Measurements from ENCODE around the gene SUPT3H. TPM values are rescaled to one million over a fixed set of nuclear protein-coding genes. Genes with fewer than 3 reads are reported as not detected.

SUPT3H gene
- total RNA-seq, 1 experiment from 2014 or later = 3.6 TPM

DNA sequence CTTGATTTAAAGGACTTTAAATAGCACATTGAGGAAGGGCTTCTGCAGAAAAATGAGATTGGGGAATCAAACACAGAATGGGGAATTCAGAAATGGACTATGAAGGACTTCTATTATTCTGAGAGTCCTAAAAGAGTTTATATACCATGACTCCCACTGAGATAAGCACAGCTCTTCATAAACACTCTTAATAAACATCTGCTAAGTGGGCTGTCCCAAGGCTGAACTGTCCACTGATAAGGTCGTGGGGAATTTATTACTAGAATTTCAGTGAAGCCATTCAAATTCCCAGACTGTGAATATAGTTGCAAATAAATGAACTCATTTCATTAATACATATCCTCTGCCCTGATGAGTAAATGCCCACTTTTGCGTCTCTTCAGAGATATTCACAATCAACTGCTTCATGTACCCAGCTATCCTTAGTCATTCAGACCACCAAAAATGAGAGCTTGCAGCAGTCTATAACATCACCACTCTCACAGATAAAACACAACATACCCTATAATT lies 517.8 kb downstream of the SUPT3H start:
- intact Hi-C loops (cut with micrococcal nuclease) = loop anchor here (10.0 kb wide), 1 partner anchor 205 kb away; no protein-coding TSS in a partner anchor
- Histone ChIP-seq H3K4me1 (ENCODE audit: insufficient read depth, low read length) (no peaks in the 10 kb centered on the region), H3K27ac (ENCODE audit: low read length) (no peak overlapping the region), H3K4me3 (ENCODE audit: low read length) (no peak overlapping the region), H3F3A (ENCODE audit: low read length, unreplicated experiment) (no peaks in the 10 kb centered on the region), H3K9ac (ENCODE audit: low read length) (no peak overlapping the region), H3K9me3 (ENCODE audit: low read length) (peaks cover 2% of the 10 kb centered on the region; the same call in 1 of the 2 replicates), H3K9me2 (replicated peaks; ENCODE audit: low read length) (no peaks in the 10 kb centered on the region), H3K36me3 (ENCODE audit: low read depth, low read length) (no peaks in the 10 kb centered on the region), H2AFZ (ENCODE audit: low read length) (no peak overlapping the region), H4K20me1 (ENCODE audit: low read length) (no peaks in the 10 kb centered on the region), H3K79me2 (ENCODE audit: low read length) (no peaks in the 10 kb centered on the region), H3K27me3 (ENCODE audit: low read length) (no peaks in the 10 kb centered on the region), H3K4me2 (ENCODE audit: low read length) (no peak overlapping the region)
- TF ChIP-seq EZH2 (IDR thresholded peaks at IDR 0.05; ENCODE audit: low read length, unreplicated experiment) (no peak), EZH2phosphoT487 (IDR thresholded peaks at IDR 0.05; ENCODE audit: borderline replicate concordance, low read length) (no peak)
- TF ChIP-seq, protein P1, sequence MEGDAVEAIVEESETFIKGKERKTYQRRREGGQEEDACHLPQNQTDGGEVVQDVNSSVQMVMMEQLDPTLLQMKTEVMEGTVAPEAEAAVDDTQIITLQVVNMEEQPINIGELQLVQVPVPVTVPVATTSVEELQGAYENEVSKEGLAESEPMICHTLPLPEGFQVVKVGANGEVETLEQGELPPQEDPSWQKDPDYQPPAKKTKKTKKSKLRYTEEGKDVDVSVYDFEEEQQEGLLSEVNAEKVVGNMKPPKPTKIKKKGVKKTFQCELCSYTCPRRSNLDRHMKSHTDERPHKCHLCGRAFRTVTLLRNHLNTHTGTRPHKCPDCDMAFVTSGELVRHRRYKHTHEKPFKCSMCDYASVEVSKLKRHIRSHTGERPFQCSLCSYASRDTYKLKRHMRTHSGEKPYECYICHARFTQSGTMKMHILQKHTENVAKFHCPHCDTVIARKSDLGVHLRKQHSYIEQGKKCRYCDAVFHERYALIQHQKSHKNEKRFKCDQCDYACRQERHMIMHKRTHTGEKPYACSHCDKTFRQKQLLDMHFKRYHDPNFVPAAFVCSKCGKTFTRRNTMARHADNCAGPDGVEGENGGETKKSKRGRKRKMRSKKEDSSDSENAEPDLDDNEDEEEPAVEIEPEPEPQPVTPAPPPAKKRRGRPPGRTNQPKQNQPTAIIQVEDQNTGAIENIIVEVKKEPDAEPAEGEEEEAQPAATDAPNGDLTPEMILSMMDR (conservative IDR thresholded peaks at IDR 0.05; ENCODE audit: low read depth, low read length) = no peak
- POLR2A ChIA-PET (ENCODE audit: unreplicated experiment) = no interaction called here
- ATAC-seq = no peak
- no peak for DNase-seq
- CTCF ChIA-PET = no interaction called here
- no TSS peak for BruUV-seq (replicated peaks)

DNA sequence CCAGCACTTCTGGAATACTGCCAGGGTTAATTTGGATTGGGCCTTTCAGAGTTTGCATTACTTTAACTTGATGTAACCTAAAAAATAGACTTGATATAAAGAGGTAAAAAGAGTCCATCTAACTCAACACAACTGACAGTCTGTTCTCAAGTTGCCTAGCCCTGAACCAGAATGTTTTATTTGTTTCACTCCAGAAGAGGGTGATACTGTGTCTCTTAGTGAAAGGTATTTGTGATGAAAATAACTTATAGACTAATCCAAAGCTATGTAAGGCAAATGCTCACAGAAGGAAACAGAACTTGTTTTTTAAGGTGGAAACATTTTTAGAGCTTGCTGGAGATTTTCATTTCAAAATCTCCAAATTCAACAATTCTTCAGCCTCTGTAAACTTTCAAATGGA lies 518.7 kb downstream of the SUPT3H start:
- Histone ChIP-seq H3K9me2 (replicated peaks; ENCODE audit: low read length) (no peaks in the 10 kb centered on the region), H3K9me3 (ENCODE audit: low read length) (no peaks in the 10 kb centered on the region), H3K27me3 (ENCODE audit: low read length) (no peaks in the 10 kb centered on the region), H2AFZ (ENCODE audit: low read length) (no peak overlapping the region), H3K4me1 (ENCODE audit: insufficient read depth, low read length) (no peaks in the 10 kb centered on the region), H3K27ac (ENCODE audit: low read length) (no peak overlapping the region), H3K4me3 (ENCODE audit: low read length) (no peak overlapping the region), H3F3A (ENCODE audit: low read length, unreplicated experiment) (no peaks in the 10 kb centered on the region), H3K4me2 (ENCODE audit: low read length) (no peak overlapping the region), H3K79me2 (ENCODE audit: low read length) (no peaks in the 10 kb centered on the region), H4K20me1 (ENCODE audit: low read length) (no peaks in the 10 kb centered on the region), H3K9ac (ENCODE audit: low read length) (no peak overlapping the region), H3K36me3 (ENCODE audit: low read depth, low read length) (no peaks in the 10 kb centered on the region)
- POLR2A ChIA-PET (ENCODE audit: unreplicated experiment) = no interaction called here
- DNase-seq (no peak), ATAC-seq (no peak)
- TF ChIP-seq EZH2phosphoT487 (IDR thresholded peaks at IDR 0.05; ENCODE audit: borderline replicate concordance, low read length) = no peak
- TF ChIP-seq, protein P1 (conservative IDR thresholded peaks at IDR 0.05; ENCODE audit: low read depth, low read length) = no peak
- CTCF ChIA-PET = no interaction called here
- BruUV-seq (replicated peaks) = no TSS peak
- intact Hi-C loops (cut with micrococcal nuclease) = loop anchor here (10.0 kb wide), 1 partner anchor 204 kb away; no protein-coding TSS in a partner anchor

DNA sequence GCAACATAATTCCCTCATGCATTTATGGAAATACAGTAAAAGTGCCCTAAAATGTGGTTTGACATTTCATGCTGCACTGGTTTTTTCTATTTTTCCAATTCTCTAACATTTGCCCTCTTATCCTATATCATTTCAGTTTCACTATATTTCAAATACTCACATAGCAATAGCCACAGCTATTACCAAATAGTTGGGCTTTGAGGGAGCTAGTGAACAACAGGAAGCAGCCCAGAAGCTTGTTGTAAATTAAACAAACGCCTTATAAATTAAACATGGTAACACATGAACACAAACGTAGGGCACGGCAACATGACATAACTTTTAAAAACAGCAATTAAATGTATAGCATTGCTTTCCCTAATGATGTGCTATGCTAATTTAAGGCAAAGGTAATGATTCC lies 521.3 kb downstream of the SUPT3H start:
- POLR2A ChIA-PET (ENCODE audit: unreplicated experiment) = no interaction called here
- CTCF ChIA-PET = no interaction called here

More for the DNA sequence above, 521.3 kb downstream of the SUPT3H start:
- no peaks in the 10 kb centered on the region for H4K20me1 ChIP-seq (ENCODE audit: low read length)
- no TSS peak for BruUV-seq (replicated peaks)
- DNase-seq = no peak
- no peaks in the 10 kb centered on the region for H3K27me3 ChIP-seq (ENCODE audit: low read length)
- H3K9me3 ChIP-seq (ENCODE audit: low read length) = no peaks in the 10 kb centered on the region
- H3K4me3 ChIP-seq (ENCODE audit: low read length) = no peak overlapping the region
- no peak overlapping the region for H3K4me2 ChIP-seq (ENCODE audit: low read length)
- no peak overlapping the region for H3K27ac ChIP-seq (ENCODE audit: low read length)
- H3K9ac ChIP-seq (ENCODE audit: low read length) = no peak overlapping the region
- no peaks in the 10 kb centered on the region for H3K4me1 ChIP-seq (ENCODE audit: insufficient read depth, low read length)
- no peak for TF ChIP-seq EZH2 (IDR thresholded peaks at IDR 0.05; ENCODE audit: low read length, unreplicated experiment)
- TF ChIP-seq, protein P1 (conservative IDR thresholded peaks at IDR 0.05; ENCODE audit: low read depth, low read length) = no peak
- TF ChIP-seq EZH2phosphoT487 (IDR thresholded peaks at IDR 0.05; ENCODE audit: borderline replicate concordance, low read length) = no peak
- intact Hi-C loops (cut with micrococcal nuclease) = loop anchor here (10.0 kb wide), 1 partner anchor 202 kb away; no protein-coding TSS in a partner anchor
- no peak overlapping the region for H2AFZ ChIP-seq (ENCODE audit: low read length)
- ATAC-seq = no peak
- H3F3A ChIP-seq (ENCODE audit: low read length, unreplicated experiment) = no peaks in the 10 kb centered on the region
- no peaks in the 10 kb centered on the region for H3K36me3 ChIP-seq (ENCODE audit: low read depth, low read length)
- no peaks in the 10 kb centered on the region for H3K79me2 ChIP-seq (ENCODE audit: low read length)
- no peaks in the 10 kb centered on the region for H3K9me2 ChIP-seq (replicated peaks; ENCODE audit: low read length)

Data from PC-3 (cell line).